ENCODE results near the gene SLC6A9. TPM values are rescaled to one million over a fixed set of nuclear protein-coding genes. Genes with fewer than 3 reads are reported as not detected.

The SLC6A9 gene
- total and polyA plus RNA-seq, 2 of the 8 experiments (the other 6 are each of a cell fraction or from before 2014, with no cell fraction given) = 20.2 to 24.2 TPM

GRCh38 chr1:43970502-43970901 is 60.8 kb downstream of the SLC6A9 start (continued):
- TF ChIP-seq TAF7 (optimal IDR thresholded peaks at IDR 0.05; ENCODE audit: borderline replicate concordance, low read depth, low read length) (no peak), RXRA (IDR thresholded peaks at IDR 0.05; ENCODE audit: insufficient read depth, low read depth, low read length) (no peak), SP1 (IDR thresholded peaks at IDR 0.05; ENCODE audit: low read depth, low read length) (no peak), EGR1 (IDR thresholded peaks at IDR 0.05; ENCODE audit: borderline replicate concordance, low read depth, low read length) (no peak), KDM1A (IDR thresholded peaks at IDR 0.05; ENCODE audit: borderline replicate concordance, low read length) (no peak), CHD1 (IDR thresholded peaks at IDR 0.05; ENCODE audit: low read depth, low read length) (no peak)

Measured in H1 (cell line).